HG02642 (cell line): ENCODE data around the gene CTR9.

Source experiments
- ATAC-seq: cut with Tn5 transposase; IDR thresholded peaks from one replicate; pipeline ENCODE4 v1.9.1; 2021; ENCODE audit warnings: mild to moderate bottlenecking; ENCODE audit not compliant: unreplicated experiment, poor library complexity

Gene CTR9

GRCh38 chr11:10735481-10736475 is 15.3 kb upstream of the CTR9 start:
- ATAC-seq: peak; percentile 98

DNA sequence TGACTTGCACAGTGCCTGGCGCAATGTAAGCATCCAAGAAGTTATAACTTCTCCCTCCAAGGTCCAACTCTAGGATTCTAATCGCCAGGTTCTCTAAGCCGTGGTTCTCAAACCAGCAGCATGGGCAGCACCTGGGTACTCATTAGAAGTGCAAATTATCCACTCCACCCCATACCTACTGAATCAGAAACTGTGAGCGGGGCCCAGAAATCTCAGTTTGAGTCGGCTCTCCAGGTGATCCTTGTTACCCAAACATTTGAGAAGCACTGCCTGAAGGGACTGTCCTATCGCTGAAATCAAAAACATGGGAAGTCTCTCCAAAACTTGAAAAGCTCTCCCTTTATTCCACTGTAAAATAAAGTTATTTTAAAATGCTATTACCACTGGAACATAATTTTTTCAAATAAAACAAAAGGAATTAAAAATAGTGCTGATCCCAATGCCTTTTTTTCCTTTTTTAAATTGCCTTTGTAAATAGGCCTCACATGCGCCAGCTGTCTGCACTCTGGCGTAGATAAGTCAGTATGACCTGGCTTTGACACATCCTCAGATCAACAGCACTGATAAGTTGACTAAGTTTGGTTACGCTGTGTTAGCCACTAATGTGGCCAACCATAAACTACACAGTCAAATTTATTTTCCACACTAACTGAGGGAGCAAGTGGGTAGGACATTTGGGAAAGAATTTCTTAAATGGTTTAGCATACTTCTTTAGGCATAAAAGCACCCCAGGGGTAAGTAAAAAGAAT is 8.4 kb upstream of the CTR9 start:
- no peak for ATAC-seq

DNA sequence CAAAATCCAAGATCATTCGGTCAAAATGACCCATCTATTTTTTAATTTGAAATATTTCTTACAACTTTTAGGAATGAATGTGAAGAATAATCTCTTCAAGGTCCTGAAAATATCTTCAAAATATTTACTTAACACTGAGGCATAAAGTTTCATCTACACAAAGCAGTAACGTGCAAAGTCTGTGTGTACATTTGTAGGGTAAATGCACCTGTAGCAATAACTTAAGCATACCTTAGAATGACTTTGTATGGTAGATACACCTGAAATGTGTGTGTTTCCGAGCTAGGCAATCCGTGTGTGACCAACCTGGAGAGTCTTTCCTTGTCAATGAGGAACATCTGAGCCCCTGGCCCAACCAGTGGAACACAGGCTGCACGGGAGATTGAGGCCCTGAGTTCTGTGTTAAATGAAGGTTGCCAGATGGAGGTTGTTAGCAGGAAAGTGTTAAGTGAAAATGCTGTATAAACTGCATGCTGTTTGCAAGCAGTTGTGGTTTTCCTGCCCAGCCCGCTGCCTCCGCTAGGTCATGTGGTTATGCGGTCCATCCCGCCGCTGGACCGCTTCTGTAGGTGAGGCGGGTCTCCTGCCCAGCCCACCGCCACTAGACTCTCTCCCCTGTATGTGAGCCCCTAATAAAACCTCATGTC is 7.6 kb upstream of the CTR9 start:
- no peak for ATAC-seq

DNA sequence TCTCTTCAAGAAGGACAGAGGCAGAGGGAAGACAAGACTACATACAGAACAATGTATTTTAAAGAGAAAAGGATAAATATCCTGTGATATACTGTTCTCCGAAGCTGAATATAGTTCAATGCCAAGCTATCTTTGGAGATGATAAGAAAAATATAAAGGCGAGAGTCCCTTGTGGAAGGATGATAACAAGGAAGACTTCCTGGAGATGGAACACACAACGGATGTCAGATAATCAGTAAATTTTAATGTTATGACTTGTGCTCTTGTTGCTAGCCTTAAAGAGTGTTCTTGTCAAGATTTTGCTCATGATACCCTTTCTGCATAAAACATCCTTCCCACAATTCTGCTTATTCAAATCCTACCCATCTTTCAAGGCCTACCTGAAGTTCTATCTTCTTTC is 6.8 kb upstream of the CTR9 start:
- ATAC-seq: no peak

DNA sequence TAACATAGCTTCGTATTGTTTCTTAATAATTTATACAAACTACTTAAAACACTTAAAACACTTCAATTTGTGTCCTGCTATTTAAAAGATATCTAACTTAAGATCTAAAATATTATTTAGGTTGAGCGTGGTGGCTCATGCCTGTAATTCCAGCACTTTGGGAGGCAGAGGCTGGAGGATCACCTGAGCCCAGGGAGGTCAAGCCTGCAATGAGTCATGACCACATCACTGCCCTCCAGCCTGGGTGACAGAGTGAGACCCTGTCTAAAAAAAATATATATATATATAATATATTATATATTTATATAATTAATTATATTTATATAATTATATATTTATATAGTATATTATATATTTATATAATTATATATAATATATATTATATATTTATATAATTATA is 4.2 kb upstream of the CTR9 start:
- no peak for ATAC-seq

GRCh38 chr11:10747733-10748132 is 3.3 kb upstream of the CTR9 start:
- ATAC-seq: no peak

DNA sequence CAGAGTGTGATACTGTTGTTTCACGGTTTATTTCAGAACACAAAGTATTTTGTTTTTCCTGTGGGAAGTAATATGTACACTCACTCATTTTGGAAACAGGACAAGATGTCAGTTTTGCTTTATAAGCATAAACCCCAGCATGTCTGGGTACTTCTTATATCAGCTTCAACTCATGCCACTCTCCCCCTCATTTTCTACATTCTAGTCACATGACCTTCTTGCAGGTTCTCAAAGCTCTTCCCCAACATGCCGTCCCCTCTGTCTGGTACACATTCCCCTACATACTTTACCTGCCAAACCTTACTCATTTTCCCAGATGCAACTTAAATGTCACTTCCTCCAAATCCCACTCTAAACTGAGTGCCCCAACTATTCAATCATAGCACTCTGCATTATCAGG is 1.6 kb upstream of the CTR9 start:
- ATAC-seq: no peak

DNA sequence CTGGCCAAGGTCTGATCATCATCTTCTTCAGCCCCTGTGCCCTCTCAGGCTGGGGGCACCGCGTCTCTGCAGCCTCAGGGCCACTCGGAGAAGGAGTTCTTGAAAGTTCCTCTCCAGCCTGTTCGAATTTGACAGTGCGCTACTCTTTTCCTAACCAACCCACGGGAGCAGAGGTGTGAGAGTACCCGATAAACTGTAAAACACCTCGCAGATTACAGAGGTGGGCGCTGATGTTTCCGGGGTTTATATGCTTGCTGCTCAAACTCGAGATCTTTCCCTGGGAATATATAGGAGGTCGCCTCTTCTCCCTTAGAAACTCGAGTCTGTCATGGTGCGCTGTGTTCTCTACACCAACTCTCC is 515 bp downstream of the CTR9 start:
- peak; percentile 27 for ATAC-seq

DNA sequence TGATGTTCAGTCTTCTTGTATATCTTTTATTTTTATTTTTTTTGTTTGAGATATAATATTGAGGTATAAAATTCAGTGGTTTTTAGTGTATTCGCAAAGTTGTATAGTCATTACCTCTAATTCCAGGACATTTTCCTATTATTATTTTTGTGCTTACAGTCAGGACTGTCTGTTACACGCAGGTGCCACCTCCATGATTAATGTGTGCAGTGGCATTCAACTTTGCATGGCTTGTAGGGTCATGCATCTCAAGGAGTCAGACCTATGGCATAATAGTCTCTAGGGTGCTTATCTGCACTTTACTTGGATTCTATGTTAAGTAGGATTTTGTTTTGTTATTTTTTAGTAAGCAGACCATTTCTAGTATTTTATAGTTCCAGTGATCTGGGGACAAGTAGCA is 1.0 kb downstream of the CTR9 start:
- no peak for ATAC-seq

GRCh38 chr11:10752486-10752885 is 1.4 kb downstream of the CTR9 start:
- no peak for ATAC-seq

DNA sequence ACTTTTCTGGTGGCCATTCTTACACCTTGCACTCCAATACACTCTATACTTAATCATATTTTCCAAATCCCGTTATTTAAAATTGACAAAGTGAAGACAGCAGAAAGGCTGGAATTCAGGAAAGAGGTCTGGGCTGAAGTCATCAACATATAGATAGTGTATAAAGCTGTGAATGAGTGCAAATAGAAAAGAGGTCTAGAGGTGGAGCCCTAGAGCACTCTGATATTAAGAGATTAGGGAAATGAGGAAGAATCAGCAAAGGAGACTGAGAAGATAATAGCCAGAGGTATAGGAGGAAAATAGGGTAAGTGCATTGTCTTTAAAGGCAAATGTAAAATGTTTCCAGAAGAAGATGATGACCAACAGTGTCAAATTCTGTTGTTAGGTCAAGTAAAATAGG is 7.9 kb downstream of the CTR9 start:
- no peak for ATAC-seq

DNA sequence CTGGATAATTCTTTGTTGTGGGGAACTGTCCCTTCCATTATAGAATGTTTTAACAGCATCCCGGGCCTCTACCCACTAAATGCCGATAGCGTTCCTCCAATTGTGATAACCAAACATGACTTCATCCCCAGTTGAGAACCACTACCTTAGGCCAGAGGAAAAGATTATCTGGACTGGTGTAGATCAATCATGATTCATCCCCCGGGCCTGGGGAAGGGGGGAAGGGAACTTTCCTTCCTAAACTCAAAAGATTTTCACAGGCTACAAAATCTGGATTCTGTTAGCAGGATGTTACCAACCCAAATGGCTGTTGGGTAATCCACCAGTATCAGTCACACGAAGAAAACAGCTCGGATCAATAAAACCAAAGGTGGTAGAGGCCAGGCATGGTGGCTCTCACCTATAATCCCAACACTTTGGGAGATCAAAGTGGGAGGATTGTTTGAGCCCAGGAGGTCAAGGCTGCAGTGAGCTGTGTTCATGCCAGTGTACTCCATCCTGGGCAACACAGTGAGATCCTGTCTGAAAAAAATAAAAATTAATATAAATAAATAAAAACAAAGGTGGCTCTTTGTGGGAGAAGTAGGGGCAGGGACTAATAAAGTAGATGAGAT is 10.1 kb downstream of the CTR9 start:
- ATAC-seq: no peak

DNA sequence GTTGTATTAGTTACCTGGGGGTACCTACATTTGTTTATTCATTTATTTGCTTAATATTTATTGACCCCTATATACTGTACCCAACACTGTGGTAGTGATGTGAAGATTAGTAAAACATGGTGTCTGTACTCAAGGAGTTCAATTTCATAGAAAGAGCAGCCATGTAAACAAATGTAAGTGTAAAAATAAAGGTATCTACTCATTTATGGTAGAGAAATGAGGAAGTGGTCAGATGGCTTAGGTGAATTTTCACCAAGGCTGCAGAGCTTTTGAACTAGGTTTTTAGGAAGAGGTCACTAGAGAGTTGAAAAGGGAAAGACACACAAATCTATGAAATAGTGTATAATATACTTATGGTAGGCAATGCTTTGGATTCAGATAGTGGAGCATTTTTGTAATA is 11.1 kb downstream of the CTR9 start:
- ATAC-seq: peak; percentile 74

GRCh38 chr11:10762913-10763421 is 11.9 kb downstream of the CTR9 start:
- ATAC-seq: peak; percentile 30

DNA sequence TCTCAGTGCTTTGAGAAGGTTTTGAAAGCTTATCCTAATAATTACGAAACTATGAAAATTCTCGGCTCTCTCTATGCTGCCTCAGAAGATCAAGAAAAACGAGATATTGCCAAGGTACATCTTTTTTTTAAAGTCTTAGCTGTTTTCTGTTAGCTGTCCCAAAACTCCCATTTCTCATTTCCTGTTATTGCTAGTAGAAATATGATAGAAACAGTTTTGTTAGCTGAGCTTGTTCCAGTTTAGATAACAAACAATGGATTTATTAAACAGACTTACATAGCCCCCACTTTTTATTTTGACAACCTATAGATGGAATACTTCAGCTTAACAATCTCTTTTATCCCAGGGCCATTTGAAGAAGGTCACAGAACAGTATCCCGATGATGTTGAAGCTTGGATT is 12.7 kb downstream of the CTR9 start:
- ATAC-seq: no peak

- ATAC-seq: no peak
Measured at GRCh38 chr11:10764412-10764811, 13.4 kb downstream of the CTR9 start.

DNA sequence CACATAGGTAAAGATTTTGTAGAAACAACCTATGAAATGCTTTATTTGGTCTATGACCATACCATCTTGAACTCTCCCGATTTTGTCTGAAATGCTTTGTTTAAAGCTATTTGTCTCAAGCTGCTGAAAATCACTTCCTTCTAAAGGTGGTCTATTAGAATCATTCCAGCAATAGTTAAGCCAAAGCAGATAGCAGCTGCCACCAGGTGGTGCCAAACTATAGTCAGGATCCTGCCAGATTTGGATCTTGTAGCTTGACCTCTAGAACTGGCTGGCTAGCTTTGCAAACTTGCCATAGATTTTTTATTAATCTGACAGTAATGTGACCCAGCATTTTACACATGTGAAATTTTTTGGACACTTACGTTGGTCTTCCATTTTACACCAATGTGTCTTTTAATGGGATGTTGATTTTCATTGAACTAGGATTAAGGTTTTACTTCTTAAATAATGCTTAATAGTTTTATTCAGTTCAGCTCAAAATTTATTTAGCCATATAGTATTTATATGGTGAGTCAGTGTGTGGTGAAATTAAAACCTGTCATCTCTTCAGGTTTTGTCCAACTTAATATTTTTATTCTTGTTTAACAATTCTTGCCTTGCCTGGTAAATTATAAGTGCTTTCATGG is 19.7 kb downstream of the CTR9 start:
- ATAC-seq: no peak

GRCh38 chr11:10771457-10771856 is 20.4 kb downstream of the CTR9 start:
- no peak for ATAC-seq

- ATAC-seq: no peak
Measured at GRCh38 chr11:10774811-10775210, 23.8 kb downstream of the CTR9 start.

GRCh38 chr11:10777393-10777793 is 26.3 kb downstream of the CTR9 start:
- ATAC-seq: no peak
